Activated CD4-positive, alpha-beta memory T cell treated with anti-CD3 and anti-CD28 coated beads, Interleukin-2, amount 10 ng/mL, durations not matched to agents 7 days and 5 days (primary cell): ENCODE data around the gene LCP1. TPM values are rescaled to one million over a fixed set of nuclear protein-coding genes. Genes with fewer than 3 reads are reported as not detected.
A peak's percentile ranks its signal among the peaks of the same experiment; 100 is the strongest.

Source experiments
- CTCF ChIA-PET: fragments of 350-600 bp; sonication (Branson Sonifier 250); formaldehyde crosslinking; loops from one replicate; lab custom pipeline; 2021; ENCODE audit warnings: antibody characterized with exemption, inconsistent platforms; lab: Charles Lee
- POLR2A ChIA-PET: fragments of 350-600 bp; sonication (Branson Sonifier 250); formaldehyde crosslinking; loops from one replicate; lab custom pipeline; 2021; ENCODE audit warnings: antibody characterized with exemption; lab: Charles Lee
- DNase-seq: peaks from one replicate; pipeline ENCODE4 v3.0.0-alpha.2; 2020
- H3K27ac Mint-ChIP-seq: one replicate; pipeline ENCODE4 v1.8.0; 2021; ENCODE audit warnings: mild to moderate bottlenecking, mixed read lengths
- H3K27me3 Mint-ChIP-seq: one replicate; pipeline ENCODE4 v1.8.0; 2021; ENCODE audit warnings: mixed read lengths
- H3K36me3 Mint-ChIP-seq: one replicate; pipeline ENCODE4 v1.8.0; 2021; ENCODE audit warnings: low read depth, mixed read lengths
- H3K4me1 Mint-ChIP-seq: one replicate; pipeline ENCODE4 v1.8.0; 2021; ENCODE audit warnings: mixed read lengths
- H3K4me3 Mint-ChIP-seq: one replicate; pipeline ENCODE4 v1.8.0; 2021; ENCODE audit warnings: mild to moderate bottlenecking, mixed read lengths
- H3K9me3 Mint-ChIP-seq: one replicate; pipeline ENCODE4 v1.8.0; 2021; ENCODE audit warnings: mixed read lengths
- total RNA-seq, 2 experiments: library from RNA; stranded (reverse); gene quantifications; one replicate each; pipeline ENCODE4 v1.2.3, GENCODE V29; 2021

LCP1 gene
- total RNA-seq, 2 experiments from 2014 or later: 1,272 to 1,280 TPM

GRCh38 chr13:46137627-46138317, 44.2 kb downstream of the LCP1 start:
- no peaks in the 10 kb centered on the region for H3K9me3 Mint-ChIP-seq
- peaks cover 31% of the 10 kb centered on the region for H3K4me1 Mint-ChIP-seq
- no peak for DNase-seq
- ChIA-PET POLR2A (interaction anchor here (1.3 to 10.0 kb wide), 2 partner anchors 14 to 45 kb away, joined by 3 to 68 read pairs; partner anchors contain the start of gene LCP1), CTCF (interaction anchor here (3.5 kb wide), 1 partner anchor 12 kb away, joined by 23 read pairs; no protein-coding TSS in a partner anchor)
- peak overlapping the region; percentile 56 for H3K27ac Mint-ChIP-seq
- no peaks in the 10 kb centered on the region for H3K27me3 Mint-ChIP-seq
- H3K4me3 Mint-ChIP-seq: no peak overlapping the region
- peaks cover 86% of the 10 kb centered on the region for H3K36me3 Mint-ChIP-seq

GRCh38 chr13:46136688-46137087, 45.3 kb downstream of the LCP1 start:
- CTCF ChIA-PET: interaction anchor here (1.2 to 3.5 kb wide), 4 partner anchors 10 to 35 kb away, joined by 3 to 23 read pairs (median 8); no protein-coding TSS in a partner anchor
- peak overlapping the region; percentile 2 for H3K27ac Mint-ChIP-seq
- DNase-seq: no peak
- H3K9me3 Mint-ChIP-seq: no peaks in the 10 kb centered on the region
- no peak overlapping the region for H3K4me3 Mint-ChIP-seq
- POLR2A ChIA-PET: interaction anchor here (1.2 to 10.0 kb wide), 3 partner anchors 8 to 66 kb away, joined by 3 to 68 read pairs (median 4); no protein-coding TSS in a partner anchor
- H3K36me3 Mint-ChIP-seq: peaks cover 85% of the 10 kb centered on the region
- H3K4me1 Mint-ChIP-seq: peaks cover 38% of the 10 kb centered on the region
- no peaks in the 10 kb centered on the region for H3K27me3 Mint-ChIP-seq

- peaks cover 87% of the 10 kb centered on the region for H3K36me3 Mint-ChIP-seq
- H3K9me3 Mint-ChIP-seq: no peaks in the 10 kb centered on the region
- POLR2A ChIA-PET: interaction anchor here (0.6 to 10.0 kb wide), 4 partner anchors 9 to 17 kb away, joined by 3 to 68 read pairs (median 4); no protein-coding TSS in a partner anchor
- no peak for DNase-seq
- H3K4me3 Mint-ChIP-seq: no peak overlapping the region
- CTCF ChIA-PET: interaction anchor here (0.7 to 2.0 kb wide), 4 partner anchors 8 to 664 kb away, joined by 3 to 10 read pairs (median 5); no protein-coding TSS in a partner anchor
- peak overlapping the region; percentile 30 for H3K27ac Mint-ChIP-seq
- H3K27me3 Mint-ChIP-seq: no peaks in the 10 kb centered on the region
- H3K4me1 Mint-ChIP-seq: peaks cover 37% of the 10 kb centered on the region
Observed at GRCh38 chr13:46134961-46135522, 46.9 kb downstream of the LCP1 start.

- Mint-ChIP-seq H3K4me3 (no peak overlapping the region), H3K27ac (no peak overlapping the region), H3K4me1 (peaks cover 33% of the 10 kb centered on the region), H3K36me3 (peaks cover 88% of the 10 kb centered on the region), H3K27me3 (no peaks in the 10 kb centered on the region), H3K9me3 (no peaks in the 10 kb centered on the region)
- ChIA-PET POLR2A (interaction anchor here (0.6 to 10.0 kb wide), 2 partner anchors 8 to 17 kb away, joined by 3 to 68 read pairs; no protein-coding TSS in a partner anchor), CTCF (interaction anchor here (1.1 kb wide), 1 partner anchor 9 kb away, joined by 3 read pairs; no protein-coding TSS in a partner anchor)
- no peak for DNase-seq
Observed at GRCh38 chr13:46134494-46134893, 47.5 kb downstream of the LCP1 start.

- Mint-ChIP-seq H3K9me3 (no peaks in the 10 kb centered on the region), H3K36me3 (peaks cover 90% of the 10 kb centered on the region), H3K4me1 (peaks cover 32% of the 10 kb centered on the region), H3K4me3 (no peak overlapping the region), H3K27me3 (no peaks in the 10 kb centered on the region), H3K27ac (no peak overlapping the region)
- CTCF ChIA-PET: no interaction called here
- DNase-seq: no peak
- POLR2A ChIA-PET: interaction anchor here (0.8 to 1.8 kb wide), 3 partner anchors 8 to 40 kb away, joined by 3 to 5 read pairs (median 3); no protein-coding TSS in a partner anchor
Observed at GRCh38 chr13:46132109-46132508, 49.9 kb downstream of the LCP1 start.

GRCh38 chr13:46131705-46132104, 50.3 kb downstream of the LCP1 start:
- H3K27ac Mint-ChIP-seq: no peak overlapping the region
- peaks cover 35% of the 10 kb centered on the region for H3K4me1 Mint-ChIP-seq
- DNase-seq: no peak
- CTCF ChIA-PET: no interaction called here
- no peak overlapping the region for H3K4me3 Mint-ChIP-seq
- H3K36me3 Mint-ChIP-seq: peaks cover 90% of the 10 kb centered on the region
- H3K27me3 Mint-ChIP-seq: no peaks in the 10 kb centered on the region
- no peaks in the 10 kb centered on the region for H3K9me3 Mint-ChIP-seq
- POLR2A ChIA-PET: interaction anchor here (0.8 to 1.8 kb wide), 2 partner anchors 10 to 41 kb away, joined by 3 to 5 read pairs; no protein-coding TSS in a partner anchor

GRCh38 chr13:46129955-46130618, 51.9 kb downstream of the LCP1 start:
- CTCF ChIA-PET: interaction anchor here (0.6 to 1.7 kb wide), 3 partner anchors 12 to 191 kb away, joined by 3 to 5 read pairs (median 4); no protein-coding TSS in a partner anchor

GRCh38 chr13:46129124-46129523, 52.9 kb downstream of the LCP1 start:
- H3K27me3 Mint-ChIP-seq: no peaks in the 10 kb centered on the region
- H3K9me3 Mint-ChIP-seq: no peaks in the 10 kb centered on the region
- CTCF ChIA-PET: interaction anchor here (1.5 to 1.7 kb wide), 2 partner anchors 13 to 192 kb away, joined by 3 to 5 read pairs; no protein-coding TSS in a partner anchor
- no peak overlapping the region for H3K27ac Mint-ChIP-seq
- no peak overlapping the region for H3K4me3 Mint-ChIP-seq
- DNase-seq: no peak
- POLR2A ChIA-PET: interaction anchor here (1.0 to 1.3 kb wide), 4 partner anchors 8 to 31 kb away, joined by 3 to 4 read pairs (median 4); no protein-coding TSS in a partner anchor
- peaks cover 83% of the 10 kb centered on the region for H3K36me3 Mint-ChIP-seq
- H3K4me1 Mint-ChIP-seq: peaks cover 46% of the 10 kb centered on the region

More at GRCh38 chr13:46129955-46130618, 51.9 kb downstream of the LCP1 start:
- Mint-ChIP-seq H3K9me3 (no peaks in the 10 kb centered on the region), H3K36me3 (peaks cover 87% of the 10 kb centered on the region), H3K27me3 (no peaks in the 10 kb centered on the region), H3K27ac (no peak overlapping the region), H3K4me1 (peaks cover 42% of the 10 kb centered on the region), H3K4me3 (no peak overlapping the region)
- DNase-seq: no peak
- POLR2A ChIA-PET: interaction anchor here (1.0 to 1.3 kb wide), 2 partner anchors 10 to 30 kb away, joined by 3 to 4 read pairs; no protein-coding TSS in a partner anchor

- CTCF ChIA-PET: interaction anchor here (0.6 to 2.5 kb wide), 10 partner anchors 8 to 320 kb away, joined by 3 to 23 read pairs (median 5); no protein-coding TSS in a partner anchor
- Mint-ChIP-seq H3K4me1 (peaks cover 40% of the 10 kb centered on the region), H3K27me3 (no peaks in the 10 kb centered on the region), H3K36me3 (peaks cover 69% of the 10 kb centered on the region), H3K9me3 (no peaks in the 10 kb centered on the region), H3K27ac (no peak overlapping the region), H3K4me3 (no peak overlapping the region)
- POLR2A ChIA-PET: interaction anchor here (1.1 to 1.6 kb wide), 4 partner anchors 13 to 169 kb away, joined by 3 to 5 read pairs (median 4); no protein-coding TSS in a partner anchor
- DNase-seq: no peak
Observed at GRCh38 chr13:46127358-46128023, 54.5 kb downstream of the LCP1 start.

GRCh38 chr13:46126552-46127357, 55.2 kb downstream of the LCP1 start:
- Mint-ChIP-seq H3K27me3 (no peaks in the 10 kb centered on the region), H3K4me1 (peaks cover 34% of the 10 kb centered on the region), H3K9me3 (no peaks in the 10 kb centered on the region), H3K4me3 (no peak overlapping the region), H3K27ac (peak overlapping the region; percentile 21), H3K36me3 (peaks cover 62% of the 10 kb centered on the region)
- POLR2A ChIA-PET: interaction anchor here (0.8 to 2.3 kb wide), 8 partner anchors 8 to 169 kb away, joined by 3 to 12 read pairs (median 4); no protein-coding TSS in a partner anchor
- DNase-seq: peak; percentile 72
- CTCF ChIA-PET: interaction anchor here (0.6 to 2.5 kb wide), 27 partner anchors 7 to 504 kb away, joined by 3 to 23 read pairs (median 4); no protein-coding TSS in a partner anchor

- Mint-ChIP-seq H3K27ac (peak overlapping the region; percentile 21), H3K4me1 (peaks cover 32% of the 10 kb centered on the region), H3K9me3 (no peaks in the 10 kb centered on the region), H3K4me3 (no peak overlapping the region), H3K27me3 (no peaks in the 10 kb centered on the region), H3K36me3 (peaks cover 55% of the 10 kb centered on the region)
- POLR2A ChIA-PET: interaction anchor here (0.8 to 2.3 kb wide), 8 partner anchors 9 to 170 kb away, joined by 3 to 12 read pairs (median 5); partner anchors contain the start of gene ZC3H13
- CTCF ChIA-PET: interaction anchor here (0.6 to 2.5 kb wide), 25 partner anchors 8 to 503 kb away, joined by 3 to 23 read pairs (median 4); no protein-coding TSS in a partner anchor
- no peak for DNase-seq
Observed at GRCh38 chr13:46126056-46126455, 55.9 kb downstream of the LCP1 start.
